ENCODE results near the gene TPPP3. TPM values are rescaled to one million over a fixed set of nuclear protein-coding genes. Genes with fewer than 3 reads are reported as not detected.

The TPPP3 gene
- polyA plus RNA-seq, 1 of the 3 experiments (the other 2 are of a cell fraction), result 33.5 TPM

GRCh38 chr16:67395105-67395457 lies 1.8 kb upstream of the TPPP3 start:
- DNase-seq, result no peak
- TF ChIP-seq TCF12 (IDR thresholded peaks at IDR 0.05) (no peak), SIN3A (IDR thresholded peaks at IDR 0.05; ENCODE audit: borderline replicate concordance, low read depth, low read length) (no peak), FOSL2 (IDR thresholded peaks at IDR 0.05; ENCODE audit: borderline replicate concordance, low read depth) (no peak)
- TF ChIP-seq, protein P1, sequence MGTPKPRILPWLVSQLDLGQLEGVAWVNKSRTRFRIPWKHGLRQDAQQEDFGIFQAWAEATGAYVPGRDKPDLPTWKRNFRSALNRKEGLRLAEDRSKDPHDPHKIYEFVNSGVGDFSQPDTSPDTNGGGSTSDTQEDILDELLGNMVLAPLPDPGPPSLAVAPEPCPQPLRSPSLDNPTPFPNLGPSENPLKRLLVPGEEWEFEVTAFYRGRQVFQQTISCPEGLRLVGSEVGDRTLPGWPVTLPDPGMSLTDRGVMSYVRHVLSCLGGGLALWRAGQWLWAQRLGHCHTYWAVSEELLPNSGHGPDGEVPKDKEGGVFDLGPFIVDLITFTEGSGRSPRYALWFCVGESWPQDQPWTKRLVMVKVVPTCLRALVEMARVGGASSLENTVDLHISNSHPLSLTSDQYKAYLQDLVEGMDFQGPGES (IDR thresholded peaks at IDR 0.05; ENCODE audit: low read depth, low read length), result no peak
- H4K20me1 ChIP-seq (ENCODE audit: insufficient read depth), result no peaks in the 10 kb centered on the region
- H3K9ac ChIP-seq, result no peak overlapping the region
- no peak overlapping the region for H3K4me2 ChIP-seq
- no peaks in the 10 kb centered on the region for H3K9me3 ChIP-seq
- H3K9me2 ChIP-seq, result no peaks in the 10 kb centered on the region
- peak overlapping the region in 1 of 2 experiments; percentile 51; a peak in 2 of 4 replicates for H3K27ac ChIP-seq (ENCODE audit: low read depth in 2 of 2, low read length in 1 of 2)
- H3K36me3 ChIP-seq (replicated peaks in 1 of 2; ENCODE audit: control insufficient read depth in 1 of 2, insufficient read depth in 2 of 2, low read length in 1 of 2), result no peaks in the 10 kb centered on the region
- no peaks in the 10 kb centered on the region for H3K27me3 ChIP-seq (ENCODE audit: insufficient read depth)
- peaks cover 5% of the 10 kb centered on the region for H3F3A ChIP-seq (replicated peaks; ENCODE audit: insufficient read depth)
- no peak overlapping the region for H2AFZ ChIP-seq (ENCODE audit: low read depth)
- ChIA-PET CTCF (no interaction called here), POLR2A (no interaction called here)
- no peak overlapping the region for H3K4me3 ChIP-seq (ENCODE audit: low read depth in 2 of 2, low read length in 1 of 2)
- 94% methylated on average over 8 of the region's 10 CpGs for WGBS (ENCODE audit: low lambda C conversion rate)
- no peaks in the 10 kb centered on the region for H3K79me2 ChIP-seq (ENCODE audit: insufficient read depth)
- peaks cover 10 to 60% of the 10 kb centered on the region in 2 experiments; a peak in 2 of 4 replicates for H3K4me1 ChIP-seq (ENCODE audit: control insufficient read depth in 1 of 2, insufficient read depth in 2 of 2, low read depth in 1 of 2, low read length in 1 of 2)

- Histone ChIP-seq H3K27me3 (ENCODE audit: insufficient read depth) (no peaks in the 10 kb centered on the region), H3K9ac (peak overlapping the region; percentile 70; the same call in 1 of the 2 replicates), H3K9me2 (no peaks in the 10 kb centered on the region), H4K20me1 (ENCODE audit: insufficient read depth) (no peaks in the 10 kb centered on the region), H3K79me2 (ENCODE audit: insufficient read depth) (no peaks in the 10 kb centered on the region), H3K4me1 (ENCODE audit: control insufficient read depth in 1 of 2, insufficient read depth in 2 of 2, low read depth in 1 of 2, low read length in 1 of 2) (peaks cover 10 to 53% of the 10 kb centered on the region in 2 experiments; a peak in 2 of 4 replicates), H3F3A (replicated peaks; ENCODE audit: insufficient read depth) (peaks cover 5% of the 10 kb centered on the region), H3K36me3 (replicated peaks in 1 of 2; ENCODE audit: control insufficient read depth in 1 of 2, insufficient read depth in 2 of 2, low read length in 1 of 2) (no peaks in the 10 kb centered on the region), H3K9me3 (no peaks in the 10 kb centered on the region), H3K27ac (ENCODE audit: low read depth in 2 of 2, low read length in 1 of 2) (peak overlapping the region in 1 of 2 experiments; percentile 64; a peak in 2 of 4 replicates), H2AFZ (ENCODE audit: low read depth) (peak overlapping the region; percentile 85; the same call in 1 of the 2 replicates), H3K4me2 (peak overlapping the region; percentile 89), H3K4me3 (ENCODE audit: low read depth in 2 of 2, low read length in 1 of 2) (no peak overlapping the region)
- POLR2A ChIA-PET, result no interaction called here
- 95% methylated on average over 41 of the region's 88 CpGs for WGBS (ENCODE audit: low lambda C conversion rate)
- DNase-seq, result no peak
- CTCF ChIA-PET, result interaction anchor here (0.9 to 2.2 kb wide), 12 partner anchors 8 to 134 kb away, joined by 3 to 15 read pairs (median 5); partner anchors contain the start of gene ZDHHC1
- TF ChIP-seq USF2 (IDR thresholded peaks at IDR 0.05; ENCODE audit: borderline replicate concordance, low read depth, low read length) (no peak), SIN3A (IDR thresholded peaks at IDR 0.05; ENCODE audit: borderline replicate concordance, low read depth, low read length) (no peak), NFIC (IDR thresholded peaks at IDR 0.05; ENCODE audit: borderline replicate concordance) (no peak), JUND (IDR thresholded peaks at IDR 0.05) (no peak), YY1 (IDR thresholded peaks at IDR 0.05; ENCODE audit: low read depth) (no peak), SMC3 (IDR thresholded peaks at IDR 0.05; ENCODE audit: low read depth, low read length) (no peak), RXRA (IDR thresholded peaks at IDR 0.05; ENCODE audit: borderline replicate concordance, low read depth) (no peak), MXI1 (IDR thresholded peaks at IDR 0.05; ENCODE audit: low read depth, low read length) (no peak), TAF1 (IDR thresholded peaks at IDR 0.05; ENCODE audit: borderline replicate concordance, low read depth, low read length) (no peak), FOXJ3 (CRISPR knock-in tag; IDR thresholded peaks at IDR 0.05) (no peak), GABPA (IDR thresholded peaks at IDR 0.05; ENCODE audit: low read depth) (no peak), TCF12 (IDR thresholded peaks at IDR 0.05) (no peak), EP300 (IDR thresholded peaks at IDR 0.05; ENCODE audit: borderline replicate concordance in 1 of 2, low read depth in 1 of 2, low read length in 1 of 2) (no peak), NRF1 (IDR thresholded peaks at IDR 0.05; ENCODE audit: low read depth, low read length) (no peak)
- TF ChIP-seq, protein P1 (IDR thresholded peaks at IDR 0.05; ENCODE audit: low read depth, low read length), result no peak
- TF ChIP-seq, protein P2, sequence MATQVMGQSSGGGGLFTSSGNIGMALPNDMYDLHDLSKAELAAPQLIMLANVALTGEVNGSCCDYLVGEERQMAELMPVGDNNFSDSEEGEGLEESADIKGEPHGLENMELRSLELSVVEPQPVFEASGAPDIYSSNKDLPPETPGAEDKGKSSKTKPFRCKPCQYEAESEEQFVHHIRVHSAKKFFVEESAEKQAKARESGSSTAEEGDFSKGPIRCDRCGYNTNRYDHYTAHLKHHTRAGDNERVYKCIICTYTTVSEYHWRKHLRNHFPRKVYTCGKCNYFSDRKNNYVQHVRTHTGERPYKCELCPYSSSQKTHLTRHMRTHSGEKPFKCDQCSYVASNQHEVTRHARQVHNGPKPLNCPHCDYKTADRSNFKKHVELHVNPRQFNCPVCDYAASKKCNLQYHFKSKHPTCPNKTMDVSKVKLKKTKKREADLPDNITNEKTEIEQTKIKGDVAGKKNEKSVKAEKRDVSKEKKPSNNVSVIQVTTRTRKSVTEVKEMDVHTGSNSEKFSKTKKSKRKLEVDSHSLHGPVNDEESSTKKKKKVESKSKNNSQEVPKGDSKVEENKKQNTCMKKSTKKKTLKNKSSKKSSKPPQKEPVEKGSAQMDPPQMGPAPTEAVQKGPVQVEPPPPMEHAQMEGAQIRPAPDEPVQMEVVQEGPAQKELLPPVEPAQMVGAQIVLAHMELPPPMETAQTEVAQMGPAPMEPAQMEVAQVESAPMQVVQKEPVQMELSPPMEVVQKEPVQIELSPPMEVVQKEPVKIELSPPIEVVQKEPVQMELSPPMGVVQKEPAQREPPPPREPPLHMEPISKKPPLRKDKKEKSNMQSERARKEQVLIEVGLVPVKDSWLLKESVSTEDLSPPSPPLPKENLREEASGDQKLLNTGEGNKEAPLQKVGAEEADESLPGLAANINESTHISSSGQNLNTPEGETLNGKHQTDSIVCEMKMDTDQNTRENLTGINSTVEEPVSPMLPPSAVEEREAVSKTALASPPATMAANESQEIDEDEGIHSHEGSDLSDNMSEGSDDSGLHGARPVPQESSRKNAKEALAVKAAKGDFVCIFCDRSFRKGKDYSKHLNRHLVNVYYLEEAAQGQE (IDR thresholded peaks at IDR 0.05; ENCODE audit: low read depth, low read length), result no peak
- TF ChIP-seq, protein P3, sequence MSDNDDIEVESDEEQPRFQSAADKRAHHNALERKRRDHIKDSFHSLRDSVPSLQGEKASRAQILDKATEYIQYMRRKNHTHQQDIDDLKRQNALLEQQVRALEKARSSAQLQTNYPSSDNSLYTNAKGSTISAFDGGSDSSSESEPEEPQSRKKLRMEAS (IDR thresholded peaks at IDR 0.05; ENCODE audit: low read depth), result no peak
These were observed 1.1 kb upstream of the TPPP3 start for GRCh38 chr16:67394155-67395104.
